DOHH2 (cell line): ENCODE measurements around the gene FAM78A.

Experiments
- CTCF ChIP-seq: fragments of 200-600 bp; sonication (generic); IDR thresholded peaks from one replicate; pipeline ENCODE4 v1.5.1; 2014; ENCODE audit warnings: antibody characterized with exemption, mild to moderate bottlenecking, low read depth, low read length; ENCODE audit not compliant: poor library complexity, severe bottlenecking
- EZH2phosphoT487 ChIP-seq: fragments of 200-600 bp; sonication (generic); IDR thresholded peaks from 2 replicates; pipeline ENCODE4 v1.6.1; 2017; ENCODE audit warnings: borderline replicate concordance, mild to moderate bottlenecking, antibody characterized with exemption, low read length, moderate library complexity, mixed read lengths

DNA sequence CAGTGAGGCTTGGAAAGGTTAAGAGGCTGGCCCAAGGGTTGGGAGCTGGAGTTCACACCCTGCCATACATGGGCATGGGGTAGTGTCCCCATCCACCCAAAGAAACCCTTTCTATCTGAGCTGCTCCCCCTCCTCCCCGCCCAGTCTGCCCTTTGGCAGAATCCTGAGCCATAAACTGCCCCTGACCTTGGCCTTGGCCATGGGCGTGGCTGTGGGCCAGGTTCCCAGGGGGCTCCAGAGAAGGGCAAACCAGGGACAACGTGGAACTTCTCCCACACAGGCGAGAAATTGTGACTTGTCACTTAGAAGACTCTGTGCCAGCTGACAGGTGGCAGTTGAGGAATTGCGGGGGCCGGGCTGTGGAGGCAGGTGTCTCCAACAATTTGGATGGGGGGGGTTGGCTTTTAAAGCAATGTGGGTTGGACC, 4.8 kb downstream of the FAM78A start:
- TF ChIP-seq CTCF (no peak), EZH2phosphoT487 (no peak)
